ENCODE data around the gene COPS6. TPM values are rescaled to one million over a fixed set of nuclear protein-coding genes. Genes with fewer than 3 reads are reported as not detected.
A peak's percentile ranks its signal among the peaks of the same experiment; 100 is the strongest.

COPS6 gene
- total RNA-seq, 4 donors from 2014 or later: 40.7 to 83.6 (median 62.9) TPM

DNA sequence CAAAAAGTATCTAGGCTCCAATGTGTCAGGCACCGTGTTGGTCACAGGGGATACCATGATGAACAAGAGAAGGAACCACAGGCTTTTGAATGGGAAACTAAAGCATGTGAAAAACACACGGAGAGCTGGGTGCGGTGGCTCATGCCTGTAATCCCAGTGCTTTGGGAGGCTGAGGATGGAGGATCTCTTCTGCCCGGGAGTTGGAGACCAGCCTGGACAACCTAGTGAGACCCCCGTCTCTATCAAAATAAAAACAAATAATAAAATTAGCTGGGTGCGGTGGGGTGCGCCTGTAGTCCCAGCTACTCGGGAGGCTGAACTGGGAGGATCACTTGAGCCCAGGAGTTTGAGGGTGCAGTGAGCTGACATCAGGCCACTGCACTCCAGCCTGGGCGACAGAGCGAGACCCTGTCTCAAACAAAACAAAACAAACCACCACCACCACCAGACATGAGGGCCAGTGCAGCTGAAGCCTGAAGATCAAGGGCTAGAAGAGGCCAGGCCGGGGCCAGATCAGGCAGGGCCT, 611 bp upstream of the COPS6 start:
- ATAC-seq: no peak
- TF ChIP-seq, protein P1, sequence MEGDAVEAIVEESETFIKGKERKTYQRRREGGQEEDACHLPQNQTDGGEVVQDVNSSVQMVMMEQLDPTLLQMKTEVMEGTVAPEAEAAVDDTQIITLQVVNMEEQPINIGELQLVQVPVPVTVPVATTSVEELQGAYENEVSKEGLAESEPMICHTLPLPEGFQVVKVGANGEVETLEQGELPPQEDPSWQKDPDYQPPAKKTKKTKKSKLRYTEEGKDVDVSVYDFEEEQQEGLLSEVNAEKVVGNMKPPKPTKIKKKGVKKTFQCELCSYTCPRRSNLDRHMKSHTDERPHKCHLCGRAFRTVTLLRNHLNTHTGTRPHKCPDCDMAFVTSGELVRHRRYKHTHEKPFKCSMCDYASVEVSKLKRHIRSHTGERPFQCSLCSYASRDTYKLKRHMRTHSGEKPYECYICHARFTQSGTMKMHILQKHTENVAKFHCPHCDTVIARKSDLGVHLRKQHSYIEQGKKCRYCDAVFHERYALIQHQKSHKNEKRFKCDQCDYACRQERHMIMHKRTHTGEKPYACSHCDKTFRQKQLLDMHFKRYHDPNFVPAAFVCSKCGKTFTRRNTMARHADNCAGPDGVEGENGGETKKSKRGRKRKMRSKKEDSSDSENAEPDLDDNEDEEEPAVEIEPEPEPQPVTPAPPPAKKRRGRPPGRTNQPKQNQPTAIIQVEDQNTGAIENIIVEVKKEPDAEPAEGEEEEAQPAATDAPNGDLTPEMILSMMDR (IDR thresholded peaks at IDR 0.05): no peak
- no peak for TF ChIP-seq EP300 (IDR thresholded peaks at IDR 0.05)
- TF ChIP-seq POLR2A (IDR thresholded peaks at IDR 0.05): no peak
- TF ChIP-seq POLR2AphosphoS5 (IDR thresholded peaks at IDR 0.05): no peak
- Histone ChIP-seq H3K27me3 (no peaks in the 10 kb centered on the region), H3K36me3 (peaks cover 0 to 33% of the 10 kb centered on the region in 2 donors), H3K4me3 (peak overlapping the region; percentile 69 to 72), H3K4me1 (peaks cover 0 to 28% (median 16%) of the 10 kb centered on the region in 3 donors), H3K27ac (peak overlapping the region; percentile 43 to 91 (median 88)), H3K9me3 (no peaks in the 10 kb centered on the region)
- 74 to 83% methylated on average over 4 to 9 of the region's 11 CpGs for WGBS, 2 donors (ENCODE audit: low coverage in 1 of 2)

GRCh38 chr7:100089458-100090196, 858 bp downstream of the COPS6 start:
- Histone ChIP-seq H3K4me3 (peak overlapping the region; percentile 69 to 72), H3K4me1 (peaks cover 0 to 37% (median 16%) of the 10 kb centered on the region in 3 donors), H3K36me3 (peaks cover 0 to 48% of the 10 kb centered on the region in 2 donors), H3K27me3 (no peaks in the 10 kb centered on the region), H3K27ac (peak overlapping the region in 3 of 4 donors; percentile 87 to 91 (median 89)), H3K9me3 (no peaks in the 10 kb centered on the region)
- TF ChIP-seq POLR2AphosphoS5 (IDR thresholded peaks at IDR 0.05) (no peak), POLR2A (IDR thresholded peaks at IDR 0.05) (no peak), EP300 (IDR thresholded peaks at IDR 0.05) (no peak)
- TF ChIP-seq, protein P1 (IDR thresholded peaks at IDR 0.05): no peak
- ATAC-seq: no peak
- 22 to 25% methylated on average over 4 of the region's 7 CpGs for WGBS, 2 donors (ENCODE audit: low coverage in 1 of 2)

- H3K4me3 ChIP-seq: no peak overlapping the region
- peaks cover 0 to 59% of the 10 kb centered on the region in 2 donors for H3K36me3 ChIP-seq
- H3K27me3 ChIP-seq: no peaks in the 10 kb centered on the region
- peaks cover 0 to 37% (median 16%) of the 10 kb centered on the region in 3 donors for H3K4me1 ChIP-seq
- H3K9me3 ChIP-seq: no peaks in the 10 kb centered on the region
- TF ChIP-seq POLR2AphosphoS5 (IDR thresholded peaks at IDR 0.05) (no peak), EP300 (IDR thresholded peaks at IDR 0.05) (no peak), POLR2A (IDR thresholded peaks at IDR 0.05) (no peak)
- TF ChIP-seq, protein P1 (IDR thresholded peaks at IDR 0.05): no peak
- ATAC-seq: no peak
- no peak overlapping the region for H3K27ac ChIP-seq
- 71 to 82% methylated on average over 6 to 9 of the region's 14 CpGs for WGBS, 2 donors (ENCODE audit: low coverage in 1 of 2)
Observed at GRCh38 chr7:100090527-100091410, 2.0 kb downstream of the COPS6 start.

GRCh38 chr7:100091411-100092181, 2.8 kb downstream of the COPS6 start:
- peaks cover 0 to 37% (median 16%) of the 10 kb centered on the region in 3 donors for H3K4me1 ChIP-seq
- no peaks in the 10 kb centered on the region for H3K27me3 ChIP-seq
- H3K4me3 ChIP-seq: no peak overlapping the region
- no peak overlapping the region for H3K27ac ChIP-seq
- WGBS, 2 donors (ENCODE audit: low coverage in 1 of 2): 65% methylated on average over 10 of the region's 19 CpGs; no CpG with 5 or more reads in 1 of the 2 donors
- ATAC-seq: no peak
- peaks cover 0 to 68% of the 10 kb centered on the region in 2 donors for H3K36me3 ChIP-seq
- no peak for TF ChIP-seq EP300 (IDR thresholded peaks at IDR 0.05)
- TF ChIP-seq POLR2AphosphoS5 (IDR thresholded peaks at IDR 0.05): no peak
- TF ChIP-seq, protein P1 (IDR thresholded peaks at IDR 0.05): no peak
- no peak for TF ChIP-seq POLR2A (IDR thresholded peaks at IDR 0.05)
- H3K9me3 ChIP-seq: no peaks in the 10 kb centered on the region
